DOHH2 (cell line): ENCODE measurements around the gene DNASE1L1.

Source experiments
- CTCF ChIP-seq: fragments of 200-600 bp; sonication (generic); IDR thresholded peaks from one replicate; pipeline ENCODE4 v1.5.1; 2014; ENCODE audit warnings: antibody characterized with exemption, mild to moderate bottlenecking, low read depth, low read length; ENCODE audit not compliant: poor library complexity, severe bottlenecking
- EZH2phosphoT487 ChIP-seq: fragments of 200-600 bp; sonication (generic); IDR thresholded peaks from 2 replicates; pipeline ENCODE4 v1.6.1; 2017; ENCODE audit warnings: borderline replicate concordance, mild to moderate bottlenecking, antibody characterized with exemption, low read length, moderate library complexity, mixed read lengths

- TF ChIP-seq CTCF, result no peak
- TF ChIP-seq EZH2phosphoT487, result no peak
These were observed 11.8 kb downstream of the DNASE1L1 start for GRCh38 chrX:154396973-154397887.
